K562 (cell line): ENCODE results near the gene DUSP5. TPM values are rescaled to one million over a fixed set of nuclear protein-coding genes. Genes with fewer than 3 reads are reported as not detected.

Source experiments
- EGR1 ChIP-seq: fragments of 450-650 bp; conservative IDR thresholded peaks from 2 replicates; pipeline ENCODE4 v1.6.1; 2017; ENCODE audit warnings: mild to moderate bottlenecking
- ETV1 ChIP-seq: fragments of 450-650 bp; conservative IDR thresholded peaks from 2 replicates; pipeline ENCODE4 v1.6.1; 2016; ENCODE audit warnings: missing genetic modification characterization, control low read depth, low read depth, missing compliant biosample characterization
- JUND ChIP-seq, 2 experiments: IDR thresholded peaks; 2 replicates in 1 of 2; 3 replicates in 1 of 2; pipeline ENCODE4 v1.6.1; 2011; ENCODE audit warnings: borderline replicate concordance in 2 of 2, low read depth in 2 of 2, low read length in 2 of 2, improper control_type of control experiment in 1 of 2, missing biosample characterization in 1 of 2, missing genetic modification characterization in 1 of 2, missing genetic modification reagents in 1 of 2
- MYC ChIP-seq, 2 experiments: fragments of 250-450 bp in 1 of 2; sonication (Bioruptor Pico) in 1 of 2; IDR thresholded peaks; 2 replicates each; pipeline versions ENCODE4 v1.5.1 to v1.6.1; 2012 to 2021; ENCODE audit warnings: low read depth in 2 of 2, borderline replicate concordance in 1 of 2, improper control_type of control experiment in 1 of 2, low read length in 1 of 2, mild to moderate bottlenecking in 1 of 2, moderate library complexity in 1 of 2
- NFIC ChIP-seq: fragments of 450-650 bp; IDR thresholded peaks from 2 replicates; pipeline ENCODE4 v1.6.1; 2017; ENCODE audit warnings: mild to moderate bottlenecking, inconsistent platforms
- SMAD4 ChIP-seq: fragments of 250-450 bp; sonication (Bioruptor Pico); conservative IDR thresholded peaks from 2 replicates; pipeline ENCODE4 v1.8.0; 2021; ENCODE audit warnings: inconsistent platforms, mild to moderate bottlenecking, moderate library complexity
- TAF1 ChIP-seq: IDR thresholded peaks from 2 replicates; pipeline ENCODE4 v1.6.1; 2011; ENCODE audit warnings: mild to moderate bottlenecking, low read length, moderate library complexity; ENCODE audit not compliant: insufficient read depth, control insufficient read depth, severe bottlenecking; ENCODE audit errors: extremely low read depth
- TSC22D4 ChIP-seq: fragments of 450-650 bp; IDR thresholded peaks from 2 replicates; pipeline ENCODE4 v1.6.1; 2016; ENCODE audit warnings: missing genetic modification characterization, missing biosample characterization, control low read depth
- ZFX ChIP-seq: sonication (generic); formaldehyde crosslinking; IDR thresholded peaks from 2 replicates; pipeline ENCODE4 v1.8.0; 2022; ENCODE audit warnings: mild to moderate bottlenecking, missing genetic modification reagents, moderate library complexity
- polyA plus RNA-seq, 8 experiments: library from polyadenylated mRNA; depleted of rRNA in 4 of 8; stranded (reverse) in 5 of 8; unstranded in 3 of 8; fragments of >200 nt; fragmentation: Nextera tagmentation in 2 of 8; fragmentation: Illumina TruSeq in 1 of 8; extraction: Ambion mirVana in 2 of 8; extraction: Trizol in 1 of 8; gene quantifications; 2 replicates each; pipeline versions ENCODE4 v1.2.1 to v1.2.3, GENCODE V29; 2011 to 2014; ENCODE audit warnings: inconsistent platforms in 1 of 8, missing spikeins in 1 of 8
- total RNA-seq, 7 experiments: library from RNA; depleted of rRNA in 6 of 7; stranded (reverse); fragments of >200 nt in 6 of 7; fragmentation: Illumina TruSeq in 2 of 7; extraction: Trizol in 2 of 7; gene quantifications; 2 replicates each; pipeline versions ENCODE4 v1.2.1 to v1.2.3, GENCODE V29; 2011 to 2021; ENCODE audit warnings: low replicate concordance in 1 of 7
- TF ChIP-seq, protein P1 (sequence below), 3 experiments: fragments of 200-800 bp in 1 of 3; fragments of 250-450 bp in 1 of 3; fragments of 450-650 bp in 1 of 3; sonication (Bioruptor Pico) in 1 of 3; sonication (Bioruptor generic) in 1 of 3; formaldehyde crosslinking in 1 of 3; IDR thresholded peaks; 2 replicates each; pipeline versions ENCODE4 v1.6.1 to v1.8.0; 2016 to 2022; ENCODE audit warnings: mild to moderate bottlenecking in 2 of 3, missing genetic modification characterization in 2 of 3, missing compliant biosample characterization in 1 of 3, moderate library complexity in 1 of 3
- TF ChIP-seq, protein P2 (sequence below): fragments of 450-650 bp; conservative IDR thresholded peaks from 2 replicates; pipeline ENCODE4 v1.6.1; 2016; ENCODE audit warnings: missing genetic modification characterization, low read depth, mild to moderate bottlenecking, control low read depth, missing compliant biosample characterization

DUSP5 gene
- total and polyA plus RNA-seq, 9 of the 15 experiments (the other 6 are each of a cell fraction or from before 2014, with no cell fraction given) = 0.49 to 3.4 (median 2.0) TPM

DNA sequence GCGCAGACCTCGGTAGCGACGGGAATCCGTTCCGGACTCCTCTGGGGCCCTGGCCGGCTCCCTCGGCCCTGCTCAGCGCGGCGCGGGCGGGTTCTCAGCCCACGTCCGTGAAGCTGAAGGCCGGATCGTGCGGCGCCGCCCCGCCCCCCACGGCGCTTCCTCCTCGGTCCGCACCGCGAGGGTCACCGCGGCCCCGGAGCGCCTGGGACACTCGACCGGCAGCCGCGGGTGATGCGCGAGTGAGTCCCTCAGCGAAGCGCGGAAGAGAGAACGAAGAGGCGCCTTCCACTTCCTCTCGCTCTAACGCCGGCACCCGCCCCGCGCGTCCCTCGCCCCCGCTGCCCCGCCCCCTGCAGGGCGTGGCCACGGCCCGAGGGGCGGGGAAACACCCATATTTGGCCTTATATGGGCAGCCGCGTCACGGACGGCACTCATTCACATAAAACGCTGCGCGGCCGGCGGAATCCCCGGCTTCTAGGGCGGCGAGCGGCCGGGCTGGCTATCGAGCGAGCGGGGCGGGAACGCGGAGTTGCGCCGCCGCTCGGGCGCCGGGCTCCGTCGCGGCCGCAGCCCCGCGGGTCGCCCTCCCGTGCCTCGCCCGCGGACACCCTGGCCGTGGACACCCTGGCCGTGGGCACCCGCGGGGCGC is at the start of gene DUSP5 (continued):
- TF ChIP-seq ZFX (CRISPR knock-in tag) (peak; percentile 76), MYC (IDR thresholded peaks at IDR 0.05; ENCODE audit: low read depth, low read length) (peak; percentile 42; the same call in 1 of the 2 replicates), MYC (CRISPR knock-in tag; IDR thresholded peaks at IDR 0.05; ENCODE audit: borderline replicate concordance, low read depth) (no peak), TSC22D4 (tag) (no peak), TAF1 (peak; percentile 72), ETV1 (tag) (0 out of 2 replicates have a peak, but pooled peaks have one; percentile 21), NFIC (peak; percentile 53), EGR1 (peak; percentile 94), JUND (IDR thresholded peaks at IDR 0.05; ENCODE audit: borderline replicate concordance, low read depth, low read length) (peak; percentile 7; the same call in 1 of the 2 replicates), JUND (tag; IDR thresholded peaks at IDR 0.05; ENCODE audit: borderline replicate concordance, low read depth, low read length) (no peak), SMAD4 (CRISPR knock-in tag) (peak; percentile 27; the same call in 1 of the 2 replicates)
- TF ChIP-seq, protein P1, sequence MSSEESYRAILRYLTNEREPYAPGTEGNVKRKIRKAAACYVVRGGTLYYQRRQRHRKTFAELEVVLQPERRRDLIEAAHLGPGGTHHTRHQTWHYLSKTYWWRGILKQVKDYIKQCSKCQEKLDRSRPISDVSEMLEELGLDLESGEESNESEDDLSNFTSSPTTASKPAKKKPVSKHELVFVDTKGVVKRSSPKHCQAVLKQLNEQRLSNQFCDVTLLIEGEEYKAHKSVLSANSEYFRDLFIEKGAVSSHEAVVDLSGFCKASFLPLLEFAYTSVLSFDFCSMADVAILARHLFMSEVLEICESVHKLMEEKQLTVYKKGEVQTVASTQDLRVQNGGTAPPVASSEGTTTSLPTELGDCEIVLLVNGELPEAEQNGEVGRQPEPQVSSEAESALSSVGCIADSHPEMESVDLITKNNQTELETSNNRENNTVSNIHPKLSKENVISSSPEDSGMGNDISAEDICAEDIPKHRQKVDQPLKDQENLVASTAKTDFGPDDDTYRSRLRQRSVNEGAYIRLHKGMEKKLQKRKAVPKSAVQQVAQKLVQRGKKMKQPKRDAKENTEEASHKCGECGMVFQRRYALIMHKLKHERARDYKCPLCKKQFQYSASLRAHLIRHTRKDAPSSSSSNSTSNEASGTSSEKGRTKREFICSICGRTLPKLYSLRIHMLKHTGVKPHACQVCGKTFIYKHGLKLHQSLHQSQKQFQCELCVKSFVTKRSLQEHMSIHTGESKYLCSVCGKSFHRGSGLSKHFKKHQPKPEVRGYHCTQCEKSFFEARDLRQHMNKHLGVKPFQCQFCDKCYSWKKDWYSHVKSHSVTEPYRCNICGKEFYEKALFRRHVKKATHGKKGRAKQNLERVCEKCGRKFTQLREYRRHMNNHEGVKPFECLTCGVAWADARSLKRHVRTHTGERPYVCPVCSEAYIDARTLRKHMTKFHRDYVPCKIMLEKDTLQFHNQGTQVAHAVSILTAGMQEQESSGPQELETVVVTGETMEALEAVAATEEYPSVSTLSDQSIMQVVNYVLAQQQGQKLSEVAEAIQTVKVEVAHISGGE (CRISPR knock-in tag; IDR thresholded peaks at IDR 0.05) = peak; percentile 15 to 63 (median 50); a peak in 4 of 6 replicates
- TF ChIP-seq, protein P2, sequence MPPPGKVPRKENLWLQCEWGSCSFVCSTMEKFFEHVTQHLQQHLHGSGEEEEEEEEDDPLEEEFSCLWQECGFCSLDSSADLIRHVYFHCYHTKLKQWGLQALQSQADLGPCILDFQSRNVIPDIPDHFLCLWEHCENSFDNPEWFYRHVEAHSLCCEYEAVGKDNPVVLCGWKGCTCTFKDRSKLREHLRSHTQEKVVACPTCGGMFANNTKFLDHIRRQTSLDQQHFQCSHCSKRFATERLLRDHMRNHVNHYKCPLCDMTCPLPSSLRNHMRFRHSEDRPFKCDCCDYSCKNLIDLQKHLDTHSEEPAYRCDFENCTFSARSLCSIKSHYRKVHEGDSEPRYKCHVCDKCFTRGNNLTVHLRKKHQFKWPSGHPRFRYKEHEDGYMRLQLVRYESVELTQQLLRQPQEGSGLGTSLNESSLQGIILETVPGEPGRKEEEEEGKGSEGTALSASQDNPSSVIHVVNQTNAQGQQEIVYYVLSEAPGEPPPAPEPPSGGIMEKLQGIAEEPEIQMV (tag) = peak; percentile 86
